Measurements from ENCODE around the gene HK1. TPM values are rescaled to one million over a fixed set of nuclear protein-coding genes. Genes with fewer than 3 reads are reported as not detected.

HK1 gene
- total RNA-seq, 1 donor from 2014 or later: 162 TPM

- no peak overlapping the region for H3K27ac Mint-ChIP-seq (ENCODE audit: unreplicated experiment)
Measured at GRCh38 chr10:69387500-69387899, 109.2 kb downstream of the HK1 start.

GRCh38 chr10:69388488-69388887 is 110.2 kb downstream of the HK1 start:
- Mint-ChIP-seq H3K27me3 (ENCODE audit: unreplicated experiment) (peaks cover 16% of the 10 kb centered on the region), H3K4me1 (ENCODE audit: unreplicated experiment) (peaks cover 17% of the 10 kb centered on the region), H3K4me3 (ENCODE audit: unreplicated experiment) (peak overlapping the region; percentile 52), H3K36me3 (ENCODE audit: low read depth, unreplicated experiment) (peaks cover 61% of the 10 kb centered on the region), H3K27ac (ENCODE audit: unreplicated experiment) (no peak overlapping the region), H3K9me3 (ENCODE audit: unreplicated experiment) (no peaks in the 10 kb centered on the region)
- DNase-seq (ENCODE audit: low spot score): no peak
- TF ChIP-seq CTCF (IDR thresholded peaks at IDR 0.05; ENCODE audit: unreplicated experiment): no peak

More at GRCh38 chr10:69387500-69387899, 109.2 kb downstream of the HK1 start:
- Mint-ChIP-seq H3K4me1 (ENCODE audit: unreplicated experiment) (peaks cover 15% of the 10 kb centered on the region), H3K9me3 (ENCODE audit: unreplicated experiment) (no peaks in the 10 kb centered on the region), H3K4me3 (ENCODE audit: unreplicated experiment) (peak overlapping the region; percentile 25), H3K36me3 (ENCODE audit: low read depth, unreplicated experiment) (peaks cover 68% of the 10 kb centered on the region), H3K27me3 (ENCODE audit: unreplicated experiment) (peaks cover 13% of the 10 kb centered on the region)
- no peak for TF ChIP-seq CTCF (IDR thresholded peaks at IDR 0.05; ENCODE audit: unreplicated experiment)
- DNase-seq (ENCODE audit: low spot score): no peak

GRCh38 chr10:69389827-69390490 is 111.7 kb downstream of the HK1 start:
- no peak for DNase-seq (ENCODE audit: low spot score)
- peaks cover 56% of the 10 kb centered on the region for H3K36me3 Mint-ChIP-seq (ENCODE audit: low read depth, unreplicated experiment)
- H3K4me1 Mint-ChIP-seq (ENCODE audit: unreplicated experiment): peaks cover 17% of the 10 kb centered on the region

DNA sequence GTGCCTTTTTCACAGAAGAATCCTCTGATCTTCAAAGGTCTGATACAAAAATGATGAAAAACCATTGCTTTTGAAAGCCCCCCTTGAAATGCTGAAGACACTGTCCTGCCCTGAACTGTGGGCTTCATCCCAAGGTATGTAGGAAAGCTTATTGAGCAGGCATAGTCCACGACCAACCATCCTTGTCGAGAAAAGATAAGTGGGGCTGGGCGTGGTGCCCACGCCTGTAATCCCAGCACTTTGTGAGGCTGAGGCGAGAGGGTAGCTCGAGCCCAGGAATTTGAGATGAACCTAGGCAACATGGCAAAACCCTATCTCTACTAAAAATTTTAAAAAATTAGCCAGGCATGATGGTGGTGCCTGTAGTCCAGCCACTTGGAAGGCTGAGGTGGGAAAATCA is 112.9 kb downstream of the HK1 start:
- no peak overlapping the region for H3K4me3 Mint-ChIP-seq (ENCODE audit: unreplicated experiment)
- H3K4me1 Mint-ChIP-seq (ENCODE audit: unreplicated experiment): peaks cover 17% of the 10 kb centered on the region
- no peaks in the 10 kb centered on the region for H3K9me3 Mint-ChIP-seq (ENCODE audit: unreplicated experiment)
- no peak overlapping the region for H3K27ac Mint-ChIP-seq (ENCODE audit: unreplicated experiment)
- H3K27me3 Mint-ChIP-seq (ENCODE audit: unreplicated experiment): peaks cover 9% of the 10 kb centered on the region
- no peak for DNase-seq (ENCODE audit: low spot score)
- no peak for TF ChIP-seq CTCF (IDR thresholded peaks at IDR 0.05; ENCODE audit: unreplicated experiment)
- peaks cover 52% of the 10 kb centered on the region for H3K36me3 Mint-ChIP-seq (ENCODE audit: low read depth, unreplicated experiment)

More at GRCh38 chr10:69389827-69390490, 111.7 kb downstream of the HK1 start:
- no peak overlapping the region for H3K27ac Mint-ChIP-seq (ENCODE audit: unreplicated experiment)
- H3K4me3 Mint-ChIP-seq (ENCODE audit: unreplicated experiment): no peak overlapping the region
- no peaks in the 10 kb centered on the region for H3K9me3 Mint-ChIP-seq (ENCODE audit: unreplicated experiment)
- no peak for TF ChIP-seq CTCF (IDR thresholded peaks at IDR 0.05; ENCODE audit: unreplicated experiment)
- peaks cover 9% of the 10 kb centered on the region for H3K27me3 Mint-ChIP-seq (ENCODE audit: unreplicated experiment)

DNA sequence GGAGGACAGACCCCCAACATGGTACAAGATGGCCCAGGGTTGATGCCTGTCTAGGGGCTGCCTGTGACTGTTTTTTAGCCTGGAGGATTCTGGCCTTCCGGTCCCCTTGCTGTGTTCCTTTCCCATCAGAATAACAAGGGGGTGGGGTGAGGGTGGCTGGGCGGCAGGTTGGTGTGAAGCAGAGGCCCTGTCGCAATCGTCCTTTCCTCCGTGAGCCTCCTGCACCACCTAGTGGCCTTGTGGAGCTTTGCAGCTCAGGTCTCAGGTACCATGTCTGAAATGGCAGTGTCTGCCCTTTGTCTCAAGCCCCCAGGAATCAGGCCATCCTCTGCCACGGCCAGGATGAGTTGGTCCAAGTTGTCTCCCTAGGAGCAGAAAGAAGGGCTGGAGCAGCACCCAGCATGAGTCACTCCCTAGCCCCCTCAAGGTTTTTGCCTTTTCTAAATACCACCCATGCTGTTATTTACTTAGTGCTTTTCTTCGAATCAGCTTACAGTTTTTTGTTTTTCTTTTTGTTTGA is 114.2 kb downstream of the HK1 start:
- peak overlapping the region; percentile 11 for H3K4me3 Mint-ChIP-seq (ENCODE audit: unreplicated experiment)
- H3K4me1 Mint-ChIP-seq (ENCODE audit: unreplicated experiment): peaks cover 17% of the 10 kb centered on the region
- peaks cover 49% of the 10 kb centered on the region for H3K36me3 Mint-ChIP-seq (ENCODE audit: low read depth, unreplicated experiment)
- peak overlapping the region; percentile 30 for H3K27ac Mint-ChIP-seq (ENCODE audit: unreplicated experiment)
- TF ChIP-seq CTCF (IDR thresholded peaks at IDR 0.05; ENCODE audit: unreplicated experiment): peak; percentile 88
- peaks cover 9% of the 10 kb centered on the region for H3K27me3 Mint-ChIP-seq (ENCODE audit: unreplicated experiment)
- H3K9me3 Mint-ChIP-seq (ENCODE audit: unreplicated experiment): no peaks in the 10 kb centered on the region
- DNase-seq (ENCODE audit: low spot score): peak; percentile 83

Measured in endothelial cell (in vitro differentiated cells).